Progenitor cell of endocrine pancreas (in vitro differentiated cells): ENCODE data around the gene ZSWIM7. TPM values are rescaled to one million over a fixed set of nuclear protein-coding genes. Genes with fewer than 3 reads are reported as not detected.

Experiments
- DNase-seq: peaks from one replicate; pipeline ENCODE4 v3.0.0; 2021; ENCODE audit warnings: low spot score; ENCODE audit not compliant: unreplicated experiment
- H3K27ac Mint-ChIP-seq: 2 replicates; pipeline ENCODE4 v1.8.0; 2021; ENCODE audit warnings: mild to moderate bottlenecking, moderate library complexity, mixed read lengths
- H3K27me3 Mint-ChIP-seq: 2 replicates; pipeline ENCODE4 v1.8.0; 2021; ENCODE audit warnings: mixed read lengths
- H3K36me3 Mint-ChIP-seq: 2 replicates; pipeline ENCODE4 v1.8.0; 2022; ENCODE audit warnings: mixed read lengths; ENCODE audit not compliant: insufficient read depth
- H3K4me1 Mint-ChIP-seq: 2 replicates; pipeline ENCODE4 v1.8.0; 2021; ENCODE audit warnings: low read depth, mixed read lengths
- H3K4me3 Mint-ChIP-seq: 2 replicates; pipeline ENCODE4 v1.8.0; 2021; ENCODE audit warnings: low read depth, mild to moderate bottlenecking, moderate library complexity, mixed read lengths
- H3K9me3 Mint-ChIP-seq: 2 replicates; pipeline ENCODE4 v1.8.0; 2021; ENCODE audit warnings: low read depth, mixed read lengths
- total RNA-seq: library from RNA; stranded (reverse); gene quantifications from 2 replicates; pipeline ENCODE4 v1.2.1, GENCODE V29; 2021
- TF ChIP-seq, protein P1 (sequence below): fragments of 200-600 bp; sonication (generic); IDR thresholded peaks from one replicate; pipeline ENCODE4 v1.5.0; 2021; ENCODE audit warnings: antibody characterized with exemption, mild to moderate bottlenecking; ENCODE audit not compliant: unreplicated experiment

Gene ZSWIM7
- total RNA-seq, 1 donor from 2014 or later, result 27.9 TPM

DNA sequence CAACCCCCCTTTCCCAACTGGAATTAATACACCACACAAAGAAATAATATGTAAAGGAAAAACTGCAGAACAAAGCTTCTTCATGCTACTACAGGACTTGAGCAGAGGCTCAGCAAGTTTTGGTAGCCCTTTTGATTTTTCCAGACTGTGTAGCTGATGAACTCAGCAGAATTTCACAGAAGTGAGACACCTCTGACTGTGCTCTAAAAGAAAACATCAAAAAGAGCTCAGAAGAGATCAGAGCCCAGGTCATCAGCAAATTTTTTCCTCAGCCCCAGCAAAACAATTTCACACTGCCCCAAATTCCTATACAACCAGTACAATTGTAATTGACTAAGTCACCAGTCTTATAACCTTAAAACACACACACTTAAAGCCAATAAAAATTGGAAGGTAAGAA is 38.1 kb upstream of the ZSWIM7 start:
- TF ChIP-seq, protein P1, sequence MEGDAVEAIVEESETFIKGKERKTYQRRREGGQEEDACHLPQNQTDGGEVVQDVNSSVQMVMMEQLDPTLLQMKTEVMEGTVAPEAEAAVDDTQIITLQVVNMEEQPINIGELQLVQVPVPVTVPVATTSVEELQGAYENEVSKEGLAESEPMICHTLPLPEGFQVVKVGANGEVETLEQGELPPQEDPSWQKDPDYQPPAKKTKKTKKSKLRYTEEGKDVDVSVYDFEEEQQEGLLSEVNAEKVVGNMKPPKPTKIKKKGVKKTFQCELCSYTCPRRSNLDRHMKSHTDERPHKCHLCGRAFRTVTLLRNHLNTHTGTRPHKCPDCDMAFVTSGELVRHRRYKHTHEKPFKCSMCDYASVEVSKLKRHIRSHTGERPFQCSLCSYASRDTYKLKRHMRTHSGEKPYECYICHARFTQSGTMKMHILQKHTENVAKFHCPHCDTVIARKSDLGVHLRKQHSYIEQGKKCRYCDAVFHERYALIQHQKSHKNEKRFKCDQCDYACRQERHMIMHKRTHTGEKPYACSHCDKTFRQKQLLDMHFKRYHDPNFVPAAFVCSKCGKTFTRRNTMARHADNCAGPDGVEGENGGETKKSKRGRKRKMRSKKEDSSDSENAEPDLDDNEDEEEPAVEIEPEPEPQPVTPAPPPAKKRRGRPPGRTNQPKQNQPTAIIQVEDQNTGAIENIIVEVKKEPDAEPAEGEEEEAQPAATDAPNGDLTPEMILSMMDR, result no peak
- Mint-ChIP-seq H3K27me3 (no peaks in the 10 kb centered on the region), H3K4me1 (no peaks in the 10 kb centered on the region), H3K36me3 (peaks cover 42% of the 10 kb centered on the region), H3K9me3 (no peaks in the 10 kb centered on the region), H3K4me3 (no peak overlapping the region), H3K27ac (peak overlapping the region; percentile 30)
- DNase-seq, result no peak

DNA sequence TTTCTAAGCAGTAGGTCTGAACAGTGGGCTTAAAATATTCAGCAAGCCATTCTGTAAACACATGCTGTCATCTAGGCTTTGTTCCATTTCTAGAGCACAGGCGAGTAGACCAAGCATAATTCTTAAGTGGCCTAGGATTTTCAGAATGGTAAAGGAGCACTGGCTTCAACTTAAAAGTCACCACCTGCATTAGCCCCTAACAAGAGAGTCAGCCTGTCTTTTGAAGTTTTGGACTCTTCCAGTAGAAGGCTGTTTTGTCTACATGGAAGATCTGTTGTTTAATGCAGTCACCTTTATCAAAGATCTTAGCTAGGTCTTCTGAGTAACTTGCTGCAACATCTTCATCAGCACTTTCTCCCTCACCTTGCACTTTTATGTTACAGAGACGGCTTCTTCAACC is 36.8 kb upstream of the ZSWIM7 start:
- Mint-ChIP-seq H3K36me3 (peaks cover 44% of the 10 kb centered on the region), H3K27ac (no peak overlapping the region), H3K4me1 (no peaks in the 10 kb centered on the region), H3K4me3 (no peak overlapping the region), H3K9me3 (no peaks in the 10 kb centered on the region), H3K27me3 (no peaks in the 10 kb centered on the region)
- TF ChIP-seq, protein P1, result no peak
- no peak for DNase-seq

DNA sequence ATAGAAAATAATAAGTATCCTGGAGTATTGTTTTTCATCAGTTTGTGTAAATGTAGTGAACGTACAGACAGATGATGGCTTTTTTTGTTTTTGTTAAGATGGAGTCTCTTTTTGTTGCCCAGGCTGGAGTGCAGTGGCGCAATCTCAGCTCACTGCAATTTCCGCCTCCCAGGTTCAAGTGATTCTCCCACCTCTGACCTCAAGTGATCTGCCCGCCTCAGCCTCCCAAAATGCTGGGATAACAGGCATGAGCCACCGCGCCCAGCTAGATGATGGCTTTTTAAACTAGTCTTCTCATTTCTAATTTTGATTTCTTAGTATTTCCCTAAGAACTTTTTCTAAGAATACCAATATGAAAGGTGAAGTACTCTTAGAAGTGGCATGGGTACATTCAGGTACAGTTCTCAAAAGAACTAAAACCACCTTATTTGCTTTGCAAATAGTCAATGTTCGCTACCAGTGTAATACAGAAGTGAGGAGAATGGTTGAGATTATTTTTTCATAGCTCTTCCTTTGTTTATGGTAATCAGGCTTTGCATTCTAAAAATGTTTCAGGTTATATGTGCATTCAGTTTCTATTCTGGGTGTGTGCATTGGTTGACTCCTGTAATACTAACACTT is 34.3 kb upstream of the ZSWIM7 start:
- TF ChIP-seq, protein P1, result no peak
- DNase-seq, result no peak
- Mint-ChIP-seq H3K27ac (peak overlapping the region; percentile 57), H3K36me3 (peaks cover 44% of the 10 kb centered on the region), H3K4me3 (no peak overlapping the region), H3K27me3 (no peaks in the 10 kb centered on the region), H3K9me3 (no peaks in the 10 kb centered on the region), H3K4me1 (no peaks in the 10 kb centered on the region)

DNA sequence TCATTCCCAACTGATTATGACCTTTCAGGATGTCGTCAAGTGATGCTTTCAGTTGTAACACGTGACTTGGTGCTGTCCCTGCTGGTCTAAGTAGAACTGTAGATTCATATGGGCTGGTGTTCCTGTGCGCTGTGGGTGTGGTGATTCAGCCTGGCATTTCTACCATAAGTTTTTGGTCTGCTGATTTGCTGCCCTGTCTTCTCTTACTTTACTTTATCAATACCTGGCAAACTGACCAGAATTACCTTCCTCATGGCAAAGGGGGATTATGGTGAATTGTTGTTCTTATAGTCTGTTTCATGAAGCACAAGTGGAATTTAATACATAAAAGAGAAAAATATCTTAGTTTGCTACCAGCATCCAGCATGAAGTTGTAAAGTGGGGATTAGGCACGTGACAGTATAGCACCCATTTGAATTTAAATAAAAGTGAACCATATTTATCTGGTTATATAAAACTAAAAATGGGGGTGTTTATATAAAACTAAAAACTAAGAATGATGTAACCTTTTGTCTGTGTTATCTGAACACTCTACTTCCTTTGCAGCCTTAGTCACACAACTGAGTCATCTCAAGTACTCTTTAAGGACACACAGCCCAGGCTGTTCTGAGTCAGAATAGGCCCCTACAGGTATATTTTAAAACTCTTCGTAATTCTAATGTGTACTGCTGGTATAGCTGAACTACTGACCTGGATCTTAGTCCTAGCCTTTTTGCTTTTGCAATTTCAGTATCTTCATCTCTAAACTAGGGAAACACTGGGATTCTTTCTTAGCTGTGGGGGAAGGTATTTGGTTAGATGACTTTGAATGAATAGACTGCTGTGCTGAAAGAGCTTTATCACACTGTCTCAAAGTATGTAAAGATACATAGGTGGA is 28.4 kb upstream of the ZSWIM7 start:
- H3K9me3 Mint-ChIP-seq, result no peaks in the 10 kb centered on the region
- peaks cover 8% of the 10 kb centered on the region for H3K4me1 Mint-ChIP-seq
- no peak overlapping the region for H3K4me3 Mint-ChIP-seq
- no peaks in the 10 kb centered on the region for H3K27me3 Mint-ChIP-seq
- peaks cover 46% of the 10 kb centered on the region for H3K36me3 Mint-ChIP-seq
- H3K27ac Mint-ChIP-seq, result peak overlapping the region; percentile 83
- no peak for DNase-seq
- TF ChIP-seq, protein P1, result no peak

DNA sequence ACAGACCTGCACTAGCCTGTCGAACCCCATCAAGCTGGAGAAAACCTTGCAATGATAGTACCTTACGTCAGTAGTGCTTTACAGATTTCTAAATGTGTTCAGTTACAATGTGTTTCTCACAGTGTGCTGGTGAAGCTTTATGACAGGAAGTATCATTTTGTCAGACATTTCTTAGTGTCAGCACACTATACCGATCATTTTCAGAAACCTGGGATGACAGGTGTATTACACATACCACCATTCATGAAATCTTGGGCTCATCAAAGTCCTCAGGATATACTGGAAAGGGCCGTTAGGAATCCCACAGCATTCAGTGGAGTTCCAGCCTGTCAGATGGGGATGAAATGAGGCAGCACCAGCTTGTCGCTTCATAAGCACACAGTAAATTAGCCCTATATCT is 27.4 kb upstream of the ZSWIM7 start:
- no peak for DNase-seq
- peaks cover 8% of the 10 kb centered on the region for H3K4me1 Mint-ChIP-seq
- H3K27me3 Mint-ChIP-seq, result no peaks in the 10 kb centered on the region
- TF ChIP-seq, protein P1, result no peak
- no peak overlapping the region for H3K4me3 Mint-ChIP-seq
- no peaks in the 10 kb centered on the region for H3K9me3 Mint-ChIP-seq
- H3K27ac Mint-ChIP-seq, result peak overlapping the region; percentile 50
- H3K36me3 Mint-ChIP-seq, result peaks cover 40% of the 10 kb centered on the region
